ENCODE measurements around the gene CLOCK.

DNA sequence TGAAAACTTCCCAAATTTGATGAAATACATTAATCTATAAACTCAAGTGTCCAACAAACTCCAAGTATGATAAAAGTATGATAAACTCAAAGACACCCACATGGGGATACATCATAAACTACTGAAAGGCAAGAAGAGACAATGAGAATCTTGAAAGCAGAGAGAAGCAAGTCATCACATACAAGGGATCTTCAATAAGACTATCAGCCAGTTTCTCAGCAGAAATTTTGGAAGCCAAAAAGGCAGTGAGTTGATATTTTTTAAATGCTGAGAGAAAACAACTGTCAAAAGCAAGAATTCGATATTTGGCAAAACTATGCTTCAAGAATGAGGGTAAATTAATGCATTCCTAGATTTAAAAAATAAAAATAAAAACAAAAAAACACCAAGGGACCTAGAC, 28.8 kb upstream of the CLOCK start:
- TF ChIP-seq POLR2AphosphoS5 (IDR thresholded peaks at IDR 0.05), result no peak
- no peak for TF ChIP-seq POLR2A (IDR thresholded peaks at IDR 0.05)
- TF ChIP-seq CTCF (IDR thresholded peaks at IDR 0.05), result no peak
